Ishikawa (cell line): Measurements from ENCODE around the gene LTF.

Source experiments
- CEBPB ChIP-seq: IDR thresholded peaks from 2 replicates; pipeline ENCODE4 v1.6.1; 2012
- CREB1 ChIP-seq: IDR thresholded peaks from 2 replicates; pipeline ENCODE4 v1.6.1; 2012; ENCODE audit warnings: low read depth
- EP300 ChIP-seq: IDR thresholded peaks from 2 replicates; pipeline ENCODE4 v1.6.1; 2012; ENCODE audit warnings: borderline replicate concordance
- MAX ChIP-seq: IDR thresholded peaks from 2 replicates; pipeline ENCODE4 v1.6.1; 2012
- RAD21 ChIP-seq: IDR thresholded peaks from 2 replicates; pipeline ENCODE4 v1.6.1; 2012; ENCODE audit warnings: low read depth
- REST ChIP-seq: IDR thresholded peaks from 2 replicates; pipeline ENCODE4 v1.6.1; 2012; ENCODE audit warnings: low read depth, mild to moderate bottlenecking
- TAF1 ChIP-seq: IDR thresholded peaks from 2 replicates; pipeline ENCODE4 v1.6.1; 2012; ENCODE audit warnings: low read depth, mild to moderate bottlenecking
- USF1 ChIP-seq: IDR thresholded peaks from 2 replicates; pipeline ENCODE4 v1.6.1; 2012
- YY1 ChIP-seq: IDR thresholded peaks from 2 replicates; pipeline ENCODE4 v1.6.1; 2012; ENCODE audit warnings: low read depth

GRCh38 chr3:46462511-46462910 is 2.2 kb downstream of the LTF start:
- TF ChIP-seq CEBPB (no peak), EP300 (no peak), RAD21 (no peak), CREB1 (no peak), REST (no peak), USF1 (no peak), TAF1 (no peak), MAX (no peak), YY1 (no peak)
